Mucosa of descending colon (tissue), 3 donors: ENCODE results near the gene POLR3H. TPM values are rescaled to one million over a fixed set of nuclear protein-coding genes. Genes with fewer than 3 reads are reported as not detected.
A peak's percentile ranks its signal among the peaks of the same experiment; 100 is the strongest.

Experiments
- ATAC-seq: fragments of 200-7000 bp; cut with Tn5 transposase; one replicate; pipeline ENCODE4 v1.9.1; 2020; ENCODE audit warnings: mild to moderate bottlenecking, moderate library complexity
- DNase-seq, 3 donors: peaks; one replicate each; pipeline ENCODE4 v3.0.0-alpha.2; 2020
- H3K36me3 ChIP-seq: fragments of 200-600 bp; one replicate; pipeline ENCODE4 v1.8.0; 2021; ENCODE audit warnings: low read depth, mild to moderate bottlenecking
- H3K4me1 ChIP-seq: fragments of 200-600 bp; one replicate; pipeline ENCODE4 v1.8.0; 2021; ENCODE audit warnings: low read depth, mild to moderate bottlenecking
- H3K4me3 ChIP-seq: fragments of 200-600 bp; one replicate; pipeline ENCODE4 v1.8.0; 2021; ENCODE audit warnings: mild to moderate bottlenecking
- H3K9me3 ChIP-seq: fragments of 200-600 bp; one replicate; pipeline ENCODE4 v1.8.0; 2021; ENCODE audit warnings: mild to moderate bottlenecking
- CTCF ChIP-seq: fragments of 200-600 bp; IDR thresholded peaks from one replicate; pipeline ENCODE4 v1.8.0; 2022; ENCODE audit warnings: antibody characterized with exemption, mild to moderate bottlenecking
- intact Hi-C, 2 donors: fragments of 100-400 bp; cut with DNase I in 1 of 2; cut with micrococcal nuclease in 1 of 2; formaldehyde crosslinking; loops; one replicate each; pipeline versions ENCODE4 v1.11.0 to v1.11.1; 2022; cut with DNase I, micrococcal nuclease
- total RNA-seq, 3 donors: library from RNA; stranded (reverse); fragmentation: NEBNext Ultra II Directional in 2 of 3; extraction: Animal tissue kit (Norgen Biotek cat#: 25700) in 2 of 3; gene quantifications; one replicate each; pipeline versions ENCODE4 v1.2.1 to v1.2.4, GENCODE V29; 2021 to 2023
- donor health status: DM: no; HTN: no; CAD: no; lungs with moderate emphysema.
- donor health status: DM: no; HTN: no; CAD: no.
- donor health status: DM: no; HTN: yes; CAD: no.

POLR3H gene
- total RNA-seq, 3 donors from 2014 or later: 12.4 to 26.1 (median 15.7) TPM

DNA sequence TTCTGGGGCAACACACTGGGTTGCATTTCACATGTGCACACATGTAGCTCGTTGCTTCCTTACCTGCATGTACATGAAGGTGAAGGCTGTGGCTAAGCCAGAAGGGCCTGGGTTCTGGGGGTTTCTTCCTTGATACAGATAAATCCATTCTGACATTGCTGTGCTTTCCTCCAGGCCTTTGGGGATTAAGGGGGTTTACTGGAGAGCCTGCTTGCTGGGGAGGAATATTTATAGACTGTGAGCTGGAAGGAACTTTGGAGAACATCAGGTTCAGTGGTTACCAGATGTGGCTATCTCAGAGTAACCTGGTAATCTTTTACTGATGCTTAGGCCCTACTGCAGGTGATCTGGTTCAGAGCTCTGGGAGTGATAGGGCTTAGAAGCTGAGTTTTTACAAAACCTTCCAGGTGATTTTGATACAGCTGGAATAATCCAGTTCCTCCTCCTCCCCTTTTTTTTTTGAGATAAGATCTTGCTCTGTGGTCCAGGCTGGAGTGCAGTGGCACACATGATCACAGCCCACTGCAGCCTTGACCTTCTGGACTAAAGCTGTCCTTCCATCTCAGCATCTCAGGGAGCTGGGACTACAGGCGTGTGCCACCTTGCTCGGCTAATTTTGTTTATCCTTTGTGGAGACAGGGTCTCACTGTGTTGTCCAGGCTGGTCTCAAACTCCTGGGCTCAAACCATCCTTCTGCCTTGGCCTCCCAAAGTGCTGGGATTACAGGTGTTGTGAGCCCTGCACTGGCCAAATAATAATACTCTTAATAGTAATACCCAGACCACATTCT is 55.5 kb downstream of the POLR3H start:
- intact Hi-C loops: no loop called here
- no peaks in the 10 kb centered on the region for H3K36me3 ChIP-seq
- no peak overlapping the region for H3K4me3 ChIP-seq
- DNase-seq (no peak), ATAC-seq (no peak)
- H3K9me3 ChIP-seq: no peaks in the 10 kb centered on the region
- TF ChIP-seq CTCF: no peak
- peaks cover 43% of the 10 kb centered on the region for H3K4me1 ChIP-seq

GRCh38 chr22:41488076-41488475 is 56.2 kb downstream of the POLR3H start:
- ATAC-seq (no peak), DNase-seq (no peak)
- Histone ChIP-seq H3K4me3 (no peak overlapping the region), H3K9me3 (no peaks in the 10 kb centered on the region), H3K36me3 (no peaks in the 10 kb centered on the region), H3K4me1 (peaks cover 49% of the 10 kb centered on the region)
- intact Hi-C loops: no loop called here
- no peak for TF ChIP-seq CTCF

DNA sequence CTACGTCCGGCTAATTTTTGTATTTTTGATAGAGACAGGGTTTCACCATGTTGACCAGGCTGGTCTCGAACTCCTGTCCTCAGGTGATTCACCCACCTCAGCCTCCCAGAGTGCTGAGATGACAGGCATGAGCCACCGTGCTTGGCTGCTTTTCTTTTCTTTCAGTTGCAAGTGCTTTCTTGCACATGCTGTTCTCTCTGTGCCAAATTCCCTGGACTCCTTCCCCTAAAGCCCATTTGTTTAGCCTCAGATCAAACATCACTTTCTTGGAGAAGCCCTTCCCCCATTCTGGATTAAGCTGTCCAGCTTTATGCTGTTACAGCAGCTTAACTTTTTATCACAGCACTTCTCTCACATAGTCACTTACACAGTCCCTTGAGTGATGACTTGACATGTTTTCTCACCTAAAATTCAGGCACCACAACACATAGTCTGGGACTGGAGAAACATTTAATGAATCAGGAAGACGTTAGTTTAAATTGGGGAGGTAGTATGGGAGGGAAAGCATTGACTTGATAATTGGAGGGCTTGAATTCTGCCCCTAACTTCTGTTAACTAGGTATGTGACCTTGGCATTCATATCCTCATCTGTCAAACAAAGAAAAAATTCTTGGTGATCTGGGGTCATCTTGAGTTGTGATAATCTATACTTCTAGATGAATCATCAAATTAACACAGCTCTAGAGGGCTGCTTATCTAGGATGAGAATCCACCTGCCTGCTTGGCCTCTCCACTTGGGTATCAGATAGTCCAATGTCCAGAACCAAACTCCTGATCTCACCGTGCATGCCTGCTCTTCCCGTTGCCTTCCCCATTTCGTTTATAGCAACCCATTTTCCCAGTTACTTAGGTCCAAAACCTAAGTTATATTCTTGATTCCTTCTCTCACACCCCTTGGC is 57.0 kb downstream of the POLR3H start:
- H3K4me3 ChIP-seq: no peak overlapping the region
- TF ChIP-seq CTCF: no peak
- DNase-seq (no peak), ATAC-seq (peak; percentile 30)
- no peaks in the 10 kb centered on the region for H3K9me3 ChIP-seq
- intact Hi-C loops: no loop called here
- peaks cover 56% of the 10 kb centered on the region for H3K4me1 ChIP-seq
- H3K36me3 ChIP-seq: no peaks in the 10 kb centered on the region

GRCh38 chr22:41485033-41485432 is 59.2 kb downstream of the POLR3H start:
- ATAC-seq: peak; percentile 94
- no peaks in the 10 kb centered on the region for H3K9me3 ChIP-seq
- no peak for TF ChIP-seq CTCF
- H3K36me3 ChIP-seq: no peaks in the 10 kb centered on the region
- H3K4me1 ChIP-seq: peaks cover 54% of the 10 kb centered on the region
- peak; percentile 64 to 81 (median 74) for DNase-seq
- intact Hi-C loops: no loop called here
- H3K4me3 ChIP-seq: no peak overlapping the region

DNA sequence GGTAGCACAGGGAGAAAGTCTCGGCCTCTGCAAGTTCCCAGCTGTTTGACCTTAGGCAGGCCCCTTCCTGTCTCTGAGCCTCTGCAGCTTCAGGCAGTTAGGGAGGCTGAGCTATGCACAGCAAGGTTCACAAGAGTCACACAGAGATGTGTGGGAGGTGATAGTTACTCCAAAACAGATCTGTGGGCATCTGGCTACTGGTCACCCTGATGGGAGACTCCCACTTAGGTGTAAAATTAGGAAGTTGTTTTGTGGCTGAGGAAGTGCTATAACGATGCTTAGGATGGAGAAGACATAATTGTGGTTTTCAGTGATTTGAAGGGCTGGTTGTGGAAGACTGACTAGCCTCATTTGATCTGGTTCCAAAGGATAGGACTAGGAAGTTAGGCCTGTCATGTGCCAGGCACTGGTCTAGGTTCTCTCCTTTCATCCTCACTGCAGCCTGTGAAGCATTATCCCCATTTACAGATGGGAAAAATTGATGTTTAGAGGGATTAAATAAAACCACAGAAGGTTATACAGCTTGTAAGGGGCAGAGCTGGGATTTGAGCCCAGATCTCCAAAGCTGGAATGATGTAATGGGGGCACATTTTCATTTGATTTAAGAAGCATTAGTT is 61.8 kb downstream of the POLR3H start:
- intact Hi-C loops: no loop called here
- H3K36me3 ChIP-seq: no peaks in the 10 kb centered on the region
- no peak overlapping the region for H3K4me3 ChIP-seq
- no peaks in the 10 kb centered on the region for H3K9me3 ChIP-seq
- no peak for TF ChIP-seq CTCF
- DNase-seq (no peak), ATAC-seq (no peak)
- H3K4me1 ChIP-seq: peaks cover 48% of the 10 kb centered on the region
